AG04449 (cell line): ENCODE measurements around the gene ZDHHC9.

ENCODE experiments used
- CTCF ChIA-PET: fragments of 350-600 bp; formaldehyde crosslinking; extraction: SDS; loops from one replicate; lab custom pipeline; 2021; ENCODE audit warnings: antibody characterized with exemption; lab: Yijun Ruan, JAX
- POLR2A ChIA-PET: fragments of 400-600, 350-600 bp; formaldehyde crosslinking; extraction: SDS; loops from one replicate; lab custom pipeline; 2020; ENCODE audit warnings: antibody characterized with exemption, inconsistent platforms; lab: Yijun Ruan, JAX
- DNase-seq: peaks from one replicate; pipeline ENCODE4 v3.0.0-alpha.2; 2010; ENCODE audit warnings: low read depth, low spot score
- H3K4me3 ChIP-seq: 2 replicates; pipeline ENCODE4 v1.5.1; 2011; ENCODE audit warnings: low read depth, mild to moderate bottlenecking, control low read depth, low read length
- TF ChIP-seq, protein P1 (sequence below): IDR thresholded peaks from one replicate; pipeline ENCODE4 v1.5.1; 2011; ENCODE audit warnings: mild to moderate bottlenecking, moderate library complexity, low read length, control low read depth, inconsistent platforms; ENCODE audit not compliant: insufficient read depth; ENCODE audit errors: missing control alignments

Gene ZDHHC9

GRCh38 chrX:129779086-129779672 is 64.5 kb downstream of the ZDHHC9 start:
- no peak for DNase-seq
- no peak overlapping the region for H3K4me3 ChIP-seq
- TF ChIP-seq, protein P1, sequence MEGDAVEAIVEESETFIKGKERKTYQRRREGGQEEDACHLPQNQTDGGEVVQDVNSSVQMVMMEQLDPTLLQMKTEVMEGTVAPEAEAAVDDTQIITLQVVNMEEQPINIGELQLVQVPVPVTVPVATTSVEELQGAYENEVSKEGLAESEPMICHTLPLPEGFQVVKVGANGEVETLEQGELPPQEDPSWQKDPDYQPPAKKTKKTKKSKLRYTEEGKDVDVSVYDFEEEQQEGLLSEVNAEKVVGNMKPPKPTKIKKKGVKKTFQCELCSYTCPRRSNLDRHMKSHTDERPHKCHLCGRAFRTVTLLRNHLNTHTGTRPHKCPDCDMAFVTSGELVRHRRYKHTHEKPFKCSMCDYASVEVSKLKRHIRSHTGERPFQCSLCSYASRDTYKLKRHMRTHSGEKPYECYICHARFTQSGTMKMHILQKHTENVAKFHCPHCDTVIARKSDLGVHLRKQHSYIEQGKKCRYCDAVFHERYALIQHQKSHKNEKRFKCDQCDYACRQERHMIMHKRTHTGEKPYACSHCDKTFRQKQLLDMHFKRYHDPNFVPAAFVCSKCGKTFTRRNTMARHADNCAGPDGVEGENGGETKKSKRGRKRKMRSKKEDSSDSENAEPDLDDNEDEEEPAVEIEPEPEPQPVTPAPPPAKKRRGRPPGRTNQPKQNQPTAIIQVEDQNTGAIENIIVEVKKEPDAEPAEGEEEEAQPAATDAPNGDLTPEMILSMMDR = no peak
- ChIA-PET POLR2A (no interaction called here), CTCF (no interaction called here)

DNA sequence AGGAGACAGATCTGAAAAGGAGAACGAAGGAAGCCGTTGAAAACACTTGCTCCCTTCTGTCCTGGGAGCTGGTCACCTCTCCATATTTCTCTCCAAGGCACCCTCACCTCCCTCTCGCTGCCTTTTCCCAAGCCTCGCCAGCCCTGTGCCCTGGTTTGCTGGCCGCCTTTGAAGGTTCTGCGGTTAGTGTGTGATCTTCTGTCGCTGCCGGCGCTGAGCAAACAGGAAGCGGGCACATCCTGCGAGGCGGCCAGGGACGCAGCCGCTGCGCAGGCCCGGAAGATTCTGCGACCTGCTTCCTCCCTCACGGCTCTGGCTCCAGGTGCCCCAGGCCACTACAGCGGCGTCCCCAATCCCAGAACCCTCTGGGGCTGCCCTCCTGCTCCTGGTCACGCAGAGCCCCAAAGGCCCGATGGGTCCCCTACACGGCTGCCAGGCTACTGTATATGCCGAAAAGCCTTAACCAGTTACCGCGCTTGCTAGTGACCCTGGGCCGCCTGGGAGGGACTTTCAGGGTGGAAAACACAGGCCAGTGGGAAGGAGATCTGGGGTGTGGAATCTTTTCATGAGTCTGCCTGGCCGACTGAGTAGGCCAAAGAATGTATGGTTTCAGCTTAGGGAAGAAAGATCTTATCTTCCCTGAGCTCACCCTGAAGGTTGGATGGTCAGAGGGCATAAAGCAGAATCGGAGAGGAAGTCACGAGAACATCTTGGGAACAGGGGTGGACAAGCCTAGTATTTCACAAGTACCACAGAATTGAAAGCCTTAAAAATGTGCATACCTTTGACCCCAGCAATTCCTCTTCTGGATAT is 66.3 kb downstream of the ZDHHC9 start:
- no peak overlapping the region for H3K4me3 ChIP-seq
- TF ChIP-seq, protein P1 = no peak
- DNase-seq = no peak
- ChIA-PET CTCF (no interaction called here), POLR2A (no interaction called here)

DNA sequence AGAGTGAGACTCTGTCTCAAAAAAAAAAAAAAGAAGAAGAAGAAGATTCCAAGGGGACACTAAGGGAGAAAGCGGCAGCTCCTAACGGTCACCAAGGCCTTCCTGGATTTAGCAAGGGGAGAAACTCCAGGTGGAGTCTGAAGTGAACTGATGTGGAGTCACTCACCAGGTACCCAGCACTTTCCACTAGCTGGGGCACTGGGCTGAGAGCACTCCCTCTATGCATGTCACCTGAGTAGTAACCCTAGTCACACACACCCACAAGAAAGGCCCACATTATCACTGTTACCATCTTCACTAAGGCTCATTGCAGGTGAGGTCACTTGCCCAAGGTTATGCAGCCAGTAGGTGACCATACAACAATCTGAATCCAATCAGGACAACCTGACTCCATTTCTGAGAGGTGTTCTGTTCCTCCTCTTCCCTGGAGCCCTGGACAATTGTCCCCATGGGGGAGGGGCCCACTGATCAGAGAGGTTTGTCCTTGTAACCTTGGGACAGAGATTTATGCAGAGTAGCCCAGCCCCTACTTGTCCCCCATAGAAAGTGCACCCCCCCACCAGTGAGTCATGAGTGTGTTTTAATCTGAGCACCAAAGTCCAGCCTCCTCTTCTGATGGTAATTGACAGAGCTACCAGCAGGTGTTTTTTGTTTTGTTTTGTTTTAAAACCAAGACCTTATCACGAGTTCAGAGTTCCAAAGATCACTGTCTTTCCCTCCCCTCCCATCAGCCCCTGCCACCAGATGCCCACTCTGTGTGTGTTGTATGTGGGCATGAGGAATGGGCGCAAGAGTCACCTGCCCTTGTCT is 69.8 kb downstream of the ZDHHC9 start:
- DNase-seq = no peak
- CTCF ChIA-PET = no interaction called here
- POLR2A ChIA-PET = interaction anchor here (0.7 kb wide), 1 partner anchor 61 kb away, joined by 9 read pairs; no protein-coding TSS in a partner anchor
- TF ChIP-seq, protein P1 = no peak
- no peak overlapping the region for H3K4me3 ChIP-seq

- CTCF ChIA-PET = no interaction called here
- POLR2A ChIA-PET = no interaction called here
- no peak for DNase-seq
- TF ChIP-seq, protein P1 = no peak
- H3K4me3 ChIP-seq = no peak overlapping the region
Measured at GRCh38 chrX:129772796-129773431, 70.8 kb downstream of the ZDHHC9 start.

- no peak overlapping the region for H3K4me3 ChIP-seq
- CTCF ChIA-PET = no interaction called here
- no peak for DNase-seq
- POLR2A ChIA-PET = no interaction called here
- TF ChIP-seq, protein P1 = no peak
Measured at GRCh38 chrX:129771266-129771995, 72.3 kb downstream of the ZDHHC9 start.
